ENCODE data around the gene VPS13D. TPM values are rescaled to one million over a fixed set of nuclear protein-coding genes. Genes with fewer than 3 reads are reported as not detected.
"Not testable (repeated sequence)": the region's sequence is repeated elsewhere in the genome, so short reads cannot be mapped to it uniquely, and the experiment has no call there.

VPS13D gene
- total RNA-seq, 2 donors from 2014 or later, result 76.1 to 99.9 TPM

GRCh38 chr1:12380326-12381249, 150.8 kb downstream of the VPS13D start:
- peak; percentile 38 for ATAC-seq
- intact Hi-C loops (cut with DNase I, micrococcal nuclease), result no loop called here

DNA sequence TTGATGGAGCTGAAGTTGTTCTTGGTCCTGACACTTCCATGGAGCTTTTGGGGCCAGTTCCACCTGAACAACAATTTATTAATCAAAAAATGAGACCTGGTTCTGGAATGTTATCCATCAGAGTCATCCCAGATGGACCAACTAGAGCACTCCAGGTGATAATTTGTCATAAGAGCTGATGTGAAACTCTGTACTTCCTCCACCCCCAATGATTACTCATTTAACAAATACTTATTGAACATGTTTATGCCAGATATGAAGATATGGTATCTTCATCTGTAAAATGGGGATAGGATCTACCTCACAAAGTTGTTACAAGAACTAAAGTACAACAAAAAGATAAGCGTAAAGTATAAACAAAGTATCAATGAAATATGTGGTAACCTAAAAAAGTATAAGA, 153.2 kb downstream of the VPS13D start:
- intact Hi-C loops (cut with DNase I, micrococcal nuclease), result no loop called here
- ATAC-seq (no peak), DNase-seq (no peak)

More at GRCh38 chr1:12380326-12381249, 150.8 kb downstream of the VPS13D start:
- DNase-seq, result no peak

DNA sequence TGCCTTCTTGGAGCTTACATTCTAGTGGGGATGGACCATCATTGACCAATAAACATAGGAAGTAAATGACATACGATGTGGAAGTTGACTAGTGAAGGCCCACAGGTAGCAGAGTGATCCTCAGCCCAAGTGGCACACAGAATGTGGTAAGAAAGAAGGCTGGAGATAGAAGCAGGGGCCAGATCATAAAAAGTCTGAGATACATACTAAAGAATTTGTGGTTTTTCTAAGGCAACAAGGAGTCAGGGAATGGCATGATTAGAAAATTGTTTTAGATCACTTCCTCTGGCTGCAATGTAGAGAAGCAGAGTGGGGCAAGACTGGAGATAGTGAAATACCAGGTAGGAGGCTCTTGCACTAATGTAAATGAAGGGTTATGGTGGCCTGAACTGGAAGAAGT, 154.0 kb downstream of the VPS13D start:
- intact Hi-C loops (cut with DNase I, micrococcal nuclease), result no loop called here
- no peak for ATAC-seq

GRCh38 chr1:12384836-12385456, 155.1 kb downstream of the VPS13D start:
- ATAC-seq (no peak), DNase-seq (no peak)
- intact Hi-C loops (cut with DNase I, micrococcal nuclease), result no loop called here

More for the DNA sequence above, 154.0 kb downstream of the VPS13D start:
- no peak for DNase-seq

DNA sequence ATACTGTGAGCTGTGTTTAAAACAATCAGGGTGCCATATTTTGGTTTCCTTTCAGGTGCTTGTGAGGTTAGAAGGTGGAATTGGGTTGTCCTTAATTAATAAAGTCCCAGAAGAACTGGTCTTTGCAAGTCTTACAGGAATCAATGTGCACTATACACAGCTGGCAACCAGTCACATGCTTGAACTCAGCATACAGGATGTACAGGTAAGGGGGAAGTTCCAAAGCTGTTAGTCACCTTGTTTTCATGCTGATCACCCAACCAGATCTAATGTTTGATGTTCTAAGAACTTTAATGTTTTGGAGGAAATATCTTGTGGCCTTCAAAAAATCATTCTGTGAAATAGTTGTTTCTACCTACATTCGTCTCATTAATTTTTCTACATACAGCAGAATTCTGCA, 156.3 kb downstream of the VPS13D start:
- ATAC-seq (no peak), DNase-seq (no peak)
- intact Hi-C loops (cut with DNase I, micrococcal nuclease), result no loop called here

DNA sequence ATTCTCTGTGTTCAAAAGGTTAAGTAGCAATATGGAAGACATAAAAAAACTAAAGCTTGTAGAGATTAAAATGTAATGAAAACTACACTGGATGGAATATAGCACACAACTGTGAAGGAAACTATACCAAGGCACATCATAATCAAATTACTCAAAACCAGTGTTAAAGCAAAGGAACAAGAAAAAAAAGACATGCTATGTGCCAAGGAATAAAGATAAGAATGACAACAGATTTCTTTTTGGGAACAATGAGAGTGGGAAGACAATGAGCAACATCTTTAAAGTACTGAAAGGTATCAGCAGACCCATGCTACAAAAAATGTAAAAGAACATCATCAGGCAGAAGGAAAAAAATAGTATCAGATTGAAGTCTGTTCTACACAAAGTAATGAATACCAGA, 157.8 kb downstream of the VPS13D start:
- intact Hi-C loops (cut with DNase I, micrococcal nuclease), result loop anchor here in 1 of 2 donors (1.0 kb wide), 1 partner anchor 15 kb away; no protein-coding TSS in a partner anchor
- ATAC-seq (no peak), DNase-seq (no peak)

- ATAC-seq; DNase-seq; intact Hi-C loops (cut with DNase I, micrococcal nuclease): not testable (repeated sequence)
Measured at GRCh38 chr1:12390296-12390695, 160.5 kb downstream of the VPS13D start.

DNA sequence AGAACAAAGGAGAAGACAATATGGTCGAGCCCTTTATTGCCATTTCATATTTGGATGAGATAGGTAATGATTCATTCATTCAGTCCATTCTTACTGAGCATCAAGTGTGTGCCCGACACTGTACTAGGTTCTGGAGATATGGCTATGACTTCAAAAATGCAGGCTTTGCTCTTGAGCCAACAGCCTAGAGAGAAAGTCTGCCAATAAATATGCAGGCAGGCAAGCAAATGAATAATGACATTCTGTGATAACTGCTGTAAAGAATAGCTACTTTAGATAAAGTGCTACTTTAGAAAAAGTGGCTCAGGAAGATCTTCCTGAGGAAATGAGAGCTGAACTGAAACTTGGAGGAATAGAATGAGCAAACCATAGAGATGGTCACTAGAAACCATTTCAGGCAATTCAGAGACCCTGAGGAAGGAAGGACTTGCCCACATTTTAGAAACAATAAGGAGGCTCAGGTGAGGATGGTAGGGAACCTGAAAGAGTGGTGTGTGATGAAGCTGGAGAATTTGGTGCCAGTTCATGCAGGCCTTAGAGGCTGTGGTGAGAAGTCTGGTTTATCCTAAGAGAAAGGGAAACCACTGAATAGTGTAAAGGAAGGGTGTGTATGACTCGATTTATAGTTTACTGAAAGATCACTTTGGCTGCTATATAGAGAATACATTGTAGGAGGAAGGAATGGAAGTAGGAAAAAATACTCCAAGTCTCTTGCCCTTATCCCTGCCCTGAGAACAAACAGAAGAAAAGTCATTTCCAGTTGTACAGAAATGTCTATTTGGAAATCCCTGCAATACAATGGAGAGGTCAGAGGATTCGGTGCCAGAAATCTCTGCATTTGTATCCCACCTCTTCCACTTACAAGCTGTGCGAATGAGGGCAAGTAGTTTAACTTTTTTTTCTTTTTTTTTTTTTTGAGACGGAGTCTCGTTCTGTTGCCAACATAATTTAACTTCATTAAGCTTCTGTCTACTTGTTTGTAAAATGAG, 167.9 kb downstream of the VPS13D start:
- peak; percentile 73 for ATAC-seq

GRCh38 chr1:12398479-12398878, 168.6 kb downstream of the VPS13D start:
- no peak for DNase-seq
- ATAC-seq, result no peak
- intact Hi-C loops (cut with DNase I, micrococcal nuclease), result no loop called here

More for the DNA sequence above, 167.9 kb downstream of the VPS13D start:
- intact Hi-C loops (cut with DNase I, micrococcal nuclease), result no loop called here
- DNase-seq, result no peak

DNA sequence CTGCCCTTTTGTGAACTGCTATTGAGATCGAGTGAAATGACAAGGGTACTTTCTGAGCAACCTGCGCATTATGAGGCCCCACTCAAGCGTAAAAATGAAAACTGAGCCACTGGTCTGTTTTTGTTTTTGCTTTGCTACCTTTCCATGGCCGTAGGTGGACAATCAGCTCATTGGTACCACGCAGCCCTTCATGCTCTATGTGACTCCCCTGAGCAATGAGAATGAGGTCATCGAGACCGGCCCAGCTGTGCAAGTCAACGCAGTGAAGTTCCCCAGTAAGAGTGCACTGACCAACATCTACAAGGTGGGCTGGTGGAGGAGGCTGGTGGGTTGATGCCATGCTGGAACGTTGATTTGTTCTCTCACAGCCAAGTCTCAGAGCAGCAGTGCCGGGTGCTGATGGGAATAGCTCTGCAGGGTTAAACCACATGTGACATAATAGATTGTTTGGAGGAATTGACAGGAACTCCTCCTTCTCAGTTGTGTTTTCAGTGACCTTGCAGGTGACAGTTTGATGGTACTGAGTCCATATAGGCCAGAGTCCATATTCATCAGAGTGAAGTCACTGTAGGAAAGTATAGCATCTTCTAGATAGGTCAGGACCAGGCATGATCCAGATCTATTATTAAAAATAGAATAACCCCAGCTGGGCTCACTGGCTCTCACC, 170.3 kb downstream of the VPS13D start:
- no peak for ATAC-seq
- intact Hi-C loops (cut with DNase I, micrococcal nuclease), result no loop called here

DNA sequence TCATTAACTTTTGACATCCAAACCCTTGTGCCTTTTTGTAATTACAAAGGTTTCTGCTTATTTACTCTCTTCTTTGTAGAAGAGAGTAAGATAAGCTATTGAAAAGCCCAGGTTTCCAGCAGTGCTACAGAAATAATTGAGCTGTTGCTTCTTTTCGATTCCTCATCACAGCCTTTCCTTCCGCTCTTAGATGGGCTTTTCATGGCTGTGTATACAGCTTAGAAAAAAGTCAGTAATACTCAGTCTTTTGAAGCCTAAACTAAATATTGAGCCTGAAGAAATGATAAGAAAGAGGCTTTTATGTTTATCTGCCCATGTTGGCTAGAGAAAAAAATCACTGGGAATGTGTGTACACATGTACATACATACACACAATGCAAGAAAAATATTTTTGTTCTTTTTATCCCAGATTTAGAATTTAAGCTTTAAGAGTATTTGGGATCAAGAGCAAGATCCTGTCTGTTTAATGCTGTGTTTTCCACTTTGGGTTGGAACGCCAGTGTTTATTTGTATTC, 172.4 kb downstream of the VPS13D start:
- no peak for DNase-seq
- intact Hi-C loops (cut with DNase I, micrococcal nuclease), result loop anchor here in 1 of 2 donors (1.0 kb wide), 1 partner anchor 15 kb away; no protein-coding TSS in a partner anchor
- no peak for ATAC-seq

More for the DNA sequence above, 170.3 kb downstream of the VPS13D start:
- no peak for DNase-seq

DNA sequence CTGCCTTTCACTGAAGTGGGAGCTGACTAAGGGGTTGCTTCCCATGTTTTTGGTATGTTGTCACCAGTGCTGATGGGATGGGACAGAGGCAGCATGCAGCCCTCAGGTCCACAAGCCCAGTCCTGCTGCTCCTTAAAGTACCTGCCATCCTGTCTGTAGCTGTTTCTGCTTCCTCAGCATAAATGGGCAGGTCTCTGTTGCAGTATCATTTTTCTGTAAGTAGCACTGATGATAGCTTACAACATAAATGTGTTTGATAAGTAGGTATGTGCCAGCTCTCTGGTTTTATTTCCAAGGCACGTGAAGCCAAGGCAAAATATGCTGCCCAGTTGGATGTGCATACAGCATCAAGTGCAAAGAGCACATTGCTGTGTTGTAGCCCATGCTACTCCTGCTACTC, 173.0 kb downstream of the VPS13D start:
- no peak for DNase-seq
- intact Hi-C loops (cut with DNase I, micrococcal nuclease), result loop anchor here in 1 of 2 donors (1.0 kb wide), 1 partner anchor 16 kb away; no protein-coding TSS in a partner anchor
- no peak for ATAC-seq

DNA sequence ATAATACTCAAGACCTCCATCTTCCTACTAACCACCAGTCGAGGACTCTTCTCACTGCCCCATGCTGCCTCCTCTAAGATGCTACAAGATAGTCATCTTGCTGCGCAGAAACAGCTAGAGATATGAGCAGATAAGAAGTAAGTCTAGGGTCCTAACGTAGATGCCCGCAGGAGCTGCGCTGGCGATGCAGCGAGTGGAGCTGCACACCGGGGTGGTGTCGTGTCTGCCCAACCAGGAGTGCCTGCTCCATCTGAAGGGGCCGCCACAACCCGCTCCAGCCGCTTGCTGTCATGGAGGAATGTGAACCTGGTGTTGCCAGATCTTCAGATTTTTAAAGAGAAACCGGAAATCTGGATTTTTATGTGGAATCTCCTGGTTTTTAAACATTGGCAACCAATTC, 175.1 kb downstream of the VPS13D start:
- DNase-seq, result no peak
- intact Hi-C loops (cut with DNase I, micrococcal nuclease), result loop anchor here in 1 of 2 donors (5.0 kb wide), 1 partner anchor 212 kb away; the partner anchor contains the start of gene DHRS3
- no peak for ATAC-seq

- peak; percentile 68 for ATAC-seq
- intact Hi-C loops (cut with DNase I, micrococcal nuclease), result loop anchor here in 1 of 2 donors (5.0 kb wide), 1 partner anchor 212 kb away; the partner anchor contains the start of gene DHRS3
- peak; percentile 66 to 83 for DNase-seq
Measured at GRCh38 chr1:12405325-12406210, 175.7 kb downstream of the VPS13D start.

DNA sequence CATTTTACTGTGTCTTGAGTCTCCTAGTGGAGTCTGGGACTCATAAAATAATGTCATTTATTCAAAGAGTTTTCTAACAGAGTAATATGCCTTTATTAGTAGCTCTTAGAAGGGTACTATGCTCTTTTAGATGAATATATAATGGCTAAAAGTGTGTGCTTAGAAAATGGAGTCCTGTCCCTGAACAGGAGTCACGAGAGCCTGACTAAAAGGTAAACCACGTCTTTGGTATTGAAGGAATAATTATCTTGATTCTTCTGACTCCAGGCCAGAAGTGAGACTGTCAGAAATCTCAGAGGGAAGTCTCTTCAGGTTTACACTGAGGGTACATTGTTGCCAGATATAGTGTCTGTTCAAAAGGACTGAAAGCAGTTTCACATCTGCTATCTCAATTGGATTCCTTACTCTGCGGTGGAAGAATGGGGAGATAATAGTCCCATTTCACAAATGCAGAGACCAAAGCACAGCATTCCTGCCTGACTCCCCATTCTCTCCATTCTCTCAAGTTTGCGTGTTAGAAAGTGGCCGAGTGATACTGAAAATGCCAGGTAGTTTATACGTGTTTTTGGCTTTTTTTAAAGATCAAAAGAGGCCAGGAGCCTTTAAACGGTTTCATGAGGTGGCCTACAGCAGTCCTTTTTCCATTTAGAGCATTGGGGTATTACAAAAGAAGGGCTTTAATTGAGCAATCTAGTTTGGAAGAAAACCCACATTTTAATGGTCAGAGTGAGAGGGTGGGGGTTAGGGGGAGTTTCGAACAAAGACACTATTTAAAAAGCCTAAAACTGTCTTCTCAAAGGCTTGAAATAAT, 176.6 kb downstream of the VPS13D start:
- no peak for DNase-seq
- ATAC-seq, result peak; percentile 16
- intact Hi-C loops (cut with DNase I, micrococcal nuclease), result loop anchor here in 1 of 2 donors (5.0 kb wide), 1 partner anchor 211 kb away; the partner anchor contains the start of gene DHRS3
